Putamen (tissue), 1 donor: ENCODE data around the gene MIPEP.

ENCODE experiments used
- DNase-seq: peaks from one replicate; pipeline ENCODE4 v3.0.0-alpha.2; 2016; ENCODE audit warnings: low spot score

Gene MIPEP

GRCh38 chr13:23715092-23715761, 174.0 kb downstream of the MIPEP start:
- no peak for DNase-seq

GRCh38 chr13:23714672-23715071, 174.5 kb downstream of the MIPEP start:
- no peak for DNase-seq

GRCh38 chr13:23711355-23711754, 177.8 kb downstream of the MIPEP start:
- DNase-seq, result no peak

GRCh38 chr13:23710366-23710765, 178.8 kb downstream of the MIPEP start:
- no peak for DNase-seq

GRCh38 chr13:23709536-23709935, 179.7 kb downstream of the MIPEP start:
- no peak for DNase-seq

- no peak for DNase-seq
Observed at GRCh38 chr13:23707674-23708073, 181.5 kb downstream of the MIPEP start.

GRCh38 chr13:23705583-23705982, 183.6 kb downstream of the MIPEP start:
- DNase-seq, result no peak

- no peak for DNase-seq
Observed at GRCh38 chr13:23703246-23703860, 185.8 kb downstream of the MIPEP start.

- DNase-seq, result no peak
Observed at GRCh38 chr13:23701636-23702035, 187.6 kb downstream of the MIPEP start.

GRCh38 chr13:23701186-23701585, 188.0 kb downstream of the MIPEP start:
- no peak for DNase-seq

- DNase-seq, result no peak
Observed at GRCh38 chr13:23699271-23699670, 189.9 kb downstream of the MIPEP start.

GRCh38 chr13:23697772-23698313, 191.4 kb downstream of the MIPEP start:
- no peak for DNase-seq

- DNase-seq, result no peak
Observed at GRCh38 chr13:23696610-23697009, 192.6 kb downstream of the MIPEP start.

GRCh38 chr13:23695711-23696464, 193.3 kb downstream of the MIPEP start:
- no peak for DNase-seq

GRCh38 chr13:23695196-23695595, 194.0 kb downstream of the MIPEP start:
- DNase-seq, result no peak

GRCh38 chr13:23692816-23693215, 196.4 kb downstream of the MIPEP start:
- no peak for DNase-seq

- no peak for DNase-seq
Observed at GRCh38 chr13:23690668-23691067, 198.5 kb downstream of the MIPEP start.

- DNase-seq, result no peak
Observed at GRCh38 chr13:23688336-23688735, 200.9 kb downstream of the MIPEP start.

GRCh38 chr13:23687614-23688013, 201.6 kb downstream of the MIPEP start:
- DNase-seq, result no peak

GRCh38 chr13:23686948-23687347, 202.3 kb downstream of the MIPEP start:
- no peak for DNase-seq

- no peak for DNase-seq
Observed at GRCh38 chr13:23685416-23685815, 203.8 kb downstream of the MIPEP start.

- DNase-seq, result no peak
Observed at GRCh38 chr13:23684647-23685046, 204.6 kb downstream of the MIPEP start.

- DNase-seq, result no peak
Observed at GRCh38 chr13:23683084-23683483, 206.1 kb downstream of the MIPEP start.
